NCI-H2227 (cell line): ENCODE results near the gene NGEF.
"Not testable (repeated sequence)": the region's sequence is repeated elsewhere in the genome, so short reads cannot be mapped to it uniquely, and the experiment has no call there.

ENCODE experiments used
- DNase-seq: peaks from one replicate; lab custom pipeline; 2025; ENCODE audit not compliant: unreplicated experiment; lab: John Stamatoyannopoulos, UW

The NGEF gene

GRCh38 chr2:232931636-232932035 lies 81.4 kb downstream of the NGEF start:
- DNase-seq = no peak

- no peak for DNase-seq
These were observed 83.0 kb downstream of the NGEF start for GRCh38 chr2:232930059-232930400.

- no peak for DNase-seq
These were observed 83.6 kb downstream of the NGEF start for GRCh38 chr2:232929303-232930058.

GRCh38 chr2:232928551-232929302 lies 84.3 kb downstream of the NGEF start:
- DNase-seq = no peak

- DNase-seq = peak; percentile 74
These were observed 85.1 kb downstream of the NGEF start for GRCh38 chr2:232927793-232928550.

- DNase-seq = no peak
These were observed 85.8 kb downstream of the NGEF start for GRCh38 chr2:232927032-232927792.

- peak; percentile 48 for DNase-seq
These were observed 86.6 kb downstream of the NGEF start for GRCh38 chr2:232926431-232926939.

- DNase-seq = peak; percentile 8
These were observed 87.3 kb downstream of the NGEF start for GRCh38 chr2:232925821-232926156.

- DNase-seq = no peak
These were observed 87.8 kb downstream of the NGEF start for GRCh38 chr2:232925153-232925820.

- DNase-seq = no peak
These were observed 88.6 kb downstream of the NGEF start for GRCh38 chr2:232924433-232924832.

GRCh38 chr2:232920760-232921159 lies 92.3 kb downstream of the NGEF start:
- DNase-seq = no peak

GRCh38 chr2:232920055-232920454 lies 93.0 kb downstream of the NGEF start:
- no peak for DNase-seq

GRCh38 chr2:232919141-232919540 lies 93.9 kb downstream of the NGEF start:
- DNase-seq = no peak

GRCh38 chr2:232913903-232914302 lies 99.2 kb downstream of the NGEF start:
- no peak for DNase-seq

GRCh38 chr2:232911712-232912277 lies 101.3 kb downstream of the NGEF start:
- DNase-seq = no peak

- no peak for DNase-seq
These were observed 102.7 kb downstream of the NGEF start for GRCh38 chr2:232910376-232910775.

GRCh38 chr2:232908695-232909094 lies 104.4 kb downstream of the NGEF start:
- no peak for DNase-seq

- not testable (repeated sequence) for DNase-seq
These were observed 105.4 kb downstream of the NGEF start for GRCh38 chr2:232907718-232908085.

- DNase-seq = peak; percentile 68
These were observed 106.0 kb downstream of the NGEF start for GRCh38 chr2:232906867-232907717.
